Camera-type eye (tissue), 1 donor: Measurements from ENCODE around the gene CTSV. TPM values are rescaled to one million over a fixed set of nuclear protein-coding genes. Genes with fewer than 3 reads are reported as not detected.

Experiments
- total RNA-seq: library from RNA; depleted of rRNA; stranded (reverse); fragments of >200 nt; gene quantifications from one replicate; pipeline ENCODE4 v1.2.3, GENCODE V29; 2014

CTSV gene
- total RNA-seq: 9.3 TPM

DNA sequence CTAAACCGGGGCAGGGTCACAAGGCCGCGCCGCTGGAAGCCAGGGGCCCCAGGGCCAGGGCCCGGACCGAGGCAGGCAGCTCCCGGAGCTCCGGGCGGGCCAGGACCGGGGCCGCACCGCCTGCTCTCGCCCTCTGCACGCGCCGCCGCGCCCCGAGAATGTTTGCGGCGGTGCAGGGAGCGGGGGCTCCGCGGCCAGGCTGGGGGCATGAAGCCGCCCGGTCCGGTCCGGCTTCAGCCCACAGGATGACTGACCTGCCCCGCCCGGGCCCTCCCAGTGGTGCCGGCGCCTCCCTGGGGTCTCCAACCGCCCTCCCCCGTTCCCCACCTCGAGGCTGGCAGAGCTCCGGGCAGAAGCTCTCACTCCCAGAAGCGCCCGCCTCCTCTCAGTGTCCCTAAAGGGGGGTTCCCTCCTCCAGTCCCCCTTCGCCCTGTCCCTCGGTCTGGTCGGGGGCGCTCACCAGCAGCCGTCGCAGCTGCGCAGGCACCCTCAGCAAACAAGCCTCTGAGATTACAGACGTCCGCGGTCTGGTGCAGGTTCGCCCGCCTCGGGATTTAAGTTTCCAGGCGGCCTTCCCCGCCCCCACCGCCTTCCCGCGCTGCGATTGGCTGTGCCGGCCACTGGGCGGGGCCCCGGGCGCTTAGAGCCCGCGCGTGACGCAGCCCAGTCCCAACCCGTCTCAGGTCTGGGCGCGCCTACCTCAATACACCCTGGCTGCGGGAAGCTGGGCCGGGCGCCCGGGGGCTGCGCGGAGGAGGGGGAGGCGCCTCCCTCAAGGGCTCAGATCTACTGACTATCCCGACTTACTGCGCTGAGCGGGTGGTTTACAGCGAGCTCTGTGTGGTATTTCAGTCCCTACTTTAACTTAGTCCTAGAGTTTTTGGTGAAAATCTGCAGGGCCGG lies at the start of gene CTSV:
Gene CTSV (minus strand): TSS at position 532 of the 903 bp plus-strand sequence. CDS start 1,099 bp downstream, outside the sequence.

Other genes with a start within 250 kb of the CTSV start
- 32.7 TPM for gene ZNF782, start 184.6 kb downstream of the CTSV start, total RNA-seq
- gene NUTM2G, start 110.3 kb downstream of the CTSV start, total RNA-seq: not detected